NCI-H2081 (cell line): Measurements from ENCODE around the gene BRS3.
"Not testable (repeated sequence)": the region's sequence is repeated elsewhere in the genome, so short reads cannot be mapped to it uniquely, and the experiment has no call there.

ENCODE experiments used
- DNase-seq, 2 experiments: peaks; one replicate each; lab custom pipeline; 2025; lab: John Stamatoyannopoulos, UW

Gene BRS3

DNA sequence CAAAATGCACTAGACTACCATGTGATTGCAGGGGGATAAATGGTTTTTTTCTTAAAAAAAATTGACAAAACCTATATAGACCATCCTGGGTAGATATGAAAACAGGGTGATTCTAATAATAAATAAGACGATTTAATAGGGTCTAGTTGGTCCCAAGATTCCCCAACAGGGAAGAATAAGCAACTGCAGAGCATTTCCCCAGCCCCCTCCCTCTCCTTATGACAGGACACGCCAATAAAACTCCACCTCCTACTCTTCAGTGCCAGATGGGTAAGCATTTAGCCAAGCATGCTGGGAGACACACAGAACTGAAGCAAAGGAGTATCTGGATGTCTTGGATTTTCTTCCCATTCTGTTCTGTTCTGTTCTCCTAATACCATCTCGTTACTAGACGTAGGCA is at the start of gene BRS3:
BRS3 (plus strand) TSS at position 301 of the 400 bp plus-strand sequence. CDS start 168 bp downstream, outside the sequence.
- no peak for DNase-seq

DNA sequence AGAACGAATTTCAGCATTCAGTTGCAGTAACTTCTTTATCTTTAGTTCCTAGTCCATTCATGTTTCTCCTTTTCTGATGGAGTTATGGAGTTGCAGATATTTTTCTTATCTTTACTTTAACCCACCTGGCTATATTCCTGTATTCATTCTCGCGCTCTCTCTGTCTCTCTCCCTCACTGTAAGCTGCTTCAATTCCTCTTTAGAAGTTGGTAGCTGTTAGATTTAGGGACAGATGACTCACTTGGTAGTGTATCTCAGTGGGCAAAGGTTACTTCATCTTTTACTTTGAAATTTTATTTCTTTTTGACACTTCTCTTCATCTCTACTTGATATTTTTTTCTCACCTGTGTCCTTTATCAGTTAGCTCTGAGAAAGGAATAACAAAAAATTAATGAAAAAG is 49.6 kb upstream of the BRS3 start:
- no peak for DNase-seq

DNA sequence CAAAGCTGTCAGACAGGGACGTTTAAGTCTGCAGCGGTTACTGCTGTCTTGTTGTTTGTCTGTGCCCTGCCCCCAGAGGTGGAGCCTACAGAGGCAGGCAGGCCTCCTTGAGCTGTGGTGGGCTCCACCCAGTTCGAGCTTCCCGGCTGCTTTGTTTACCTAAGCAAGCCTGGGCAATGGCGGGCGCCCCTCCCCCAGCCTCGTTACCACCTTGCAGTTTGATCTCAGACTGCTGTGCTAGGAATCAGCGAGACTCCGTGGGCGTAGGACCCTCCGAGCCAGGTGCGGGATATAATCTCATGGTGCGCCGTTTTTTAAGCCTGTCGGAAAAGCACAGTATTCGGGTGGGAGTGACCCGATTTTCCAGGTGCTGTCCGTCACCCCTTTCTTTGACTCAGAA is 42.1 kb upstream of the BRS3 start:
- not testable (repeated sequence) for DNase-seq

DNA sequence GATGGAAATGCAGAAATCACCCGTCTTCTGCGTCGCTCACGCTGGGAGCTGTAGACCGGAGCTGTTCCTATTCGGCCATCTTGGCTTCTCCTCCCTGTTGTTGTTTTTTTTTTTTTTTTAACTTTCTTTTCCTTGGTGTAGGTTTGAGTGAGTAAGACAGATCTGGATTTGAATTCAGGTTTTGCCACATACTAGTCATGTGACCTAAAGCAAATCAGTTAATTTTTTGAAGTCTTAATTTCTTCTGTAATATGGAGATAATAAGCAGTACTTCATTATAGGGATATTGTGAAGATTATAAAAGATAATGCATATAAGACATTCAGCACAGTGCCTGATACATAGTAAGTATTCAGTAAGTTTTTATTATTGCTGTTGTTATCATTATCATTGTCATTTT is 41.5 kb upstream of the BRS3 start:
- DNase-seq = no peak

DNA sequence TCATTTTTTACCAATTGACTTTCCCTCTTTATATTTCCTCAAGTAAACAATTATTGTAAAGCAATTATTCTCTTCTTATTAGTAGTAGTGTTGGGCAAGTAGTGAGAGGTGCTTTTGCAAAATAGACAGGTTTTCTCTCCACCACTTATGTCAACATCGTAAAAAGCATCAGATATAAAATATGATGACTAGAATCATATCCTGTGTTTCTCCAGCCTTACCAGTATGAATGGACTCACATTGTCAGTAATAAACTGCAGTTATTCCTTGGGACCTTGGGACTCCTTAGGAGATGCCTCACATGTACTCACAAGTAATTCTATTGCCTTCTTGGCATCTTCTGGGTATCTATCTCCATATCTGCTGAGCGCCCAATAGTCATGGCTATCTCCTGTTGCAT is 40.4 kb upstream of the BRS3 start:
- no peak for DNase-seq

DNA sequence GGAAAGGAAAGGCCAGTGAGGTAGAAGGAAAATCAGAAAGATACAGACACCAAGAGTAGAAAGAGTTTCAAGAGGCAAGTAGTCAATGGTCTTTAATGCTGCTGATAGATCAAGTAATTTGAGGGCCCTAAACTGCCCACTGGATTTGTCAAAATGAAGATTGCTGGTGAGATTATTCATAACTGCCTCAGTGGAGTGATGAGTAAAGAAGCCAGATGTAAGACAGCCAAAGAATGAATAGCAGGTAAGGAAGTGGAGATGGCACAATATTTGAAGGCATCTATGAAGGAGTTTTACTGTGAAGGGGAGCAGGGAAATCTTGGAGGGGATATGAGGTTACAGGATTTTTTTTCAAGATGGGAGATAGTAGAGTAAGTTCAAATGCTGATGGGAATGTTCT is 39.8 kb upstream of the BRS3 start:
- DNase-seq = no peak

DNA sequence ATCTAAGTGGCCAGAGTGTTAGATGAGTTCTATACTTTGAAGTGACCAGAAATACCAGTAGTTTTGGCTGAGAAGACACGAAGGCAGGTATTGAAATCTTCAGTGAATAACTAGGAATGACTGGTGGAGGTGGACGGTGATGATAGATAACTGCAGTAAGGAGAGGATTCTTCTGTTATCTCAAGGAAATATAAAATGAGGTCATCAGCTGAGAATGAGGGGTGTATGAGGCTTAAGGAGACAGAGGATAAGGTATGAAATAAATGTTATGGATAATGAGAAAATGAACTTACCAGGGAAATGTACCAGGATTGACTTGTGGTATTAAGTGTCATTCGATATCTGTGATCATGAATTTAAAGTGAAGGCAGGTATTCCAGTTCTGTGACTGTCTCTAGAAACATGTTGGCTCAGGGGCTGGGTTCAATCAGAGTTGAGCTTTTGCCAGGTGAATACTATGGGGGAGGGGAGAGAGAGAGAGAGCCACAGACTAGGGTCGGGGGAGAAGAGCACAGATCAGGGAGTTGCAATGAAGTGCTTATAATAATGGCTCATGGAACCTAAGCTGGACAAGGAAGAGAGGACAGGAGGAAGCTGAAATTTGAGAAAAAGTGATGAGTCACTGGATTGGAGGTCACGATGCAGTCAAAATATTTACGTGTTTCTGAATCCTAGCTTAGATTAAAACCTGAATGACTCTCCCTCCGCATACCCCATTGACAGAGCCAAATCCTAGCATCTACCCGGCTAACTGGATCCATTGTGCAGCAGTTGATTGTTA is 37.5 kb upstream of the BRS3 start:
- DNase-seq = no peak

DNA sequence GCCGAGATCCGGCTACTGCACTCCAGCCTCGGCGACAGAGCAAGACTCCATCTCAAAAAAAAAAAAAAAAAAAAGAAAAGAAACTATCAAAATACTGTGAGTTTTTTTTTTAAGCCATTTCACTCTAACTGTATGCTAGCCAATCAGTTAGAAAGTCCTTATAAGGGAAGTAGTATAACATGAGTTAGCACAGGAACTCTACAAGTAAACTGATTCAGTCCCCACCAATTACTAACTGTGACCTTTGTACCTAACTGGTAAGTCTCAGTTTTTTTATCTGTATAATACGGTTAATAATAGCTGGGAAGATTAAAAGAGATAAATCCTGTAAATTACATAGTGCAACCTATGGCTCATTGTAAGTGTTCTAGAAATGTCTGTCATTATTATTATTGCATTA is 35.1 kb upstream of the BRS3 start:
- no peak for DNase-seq

DNA sequence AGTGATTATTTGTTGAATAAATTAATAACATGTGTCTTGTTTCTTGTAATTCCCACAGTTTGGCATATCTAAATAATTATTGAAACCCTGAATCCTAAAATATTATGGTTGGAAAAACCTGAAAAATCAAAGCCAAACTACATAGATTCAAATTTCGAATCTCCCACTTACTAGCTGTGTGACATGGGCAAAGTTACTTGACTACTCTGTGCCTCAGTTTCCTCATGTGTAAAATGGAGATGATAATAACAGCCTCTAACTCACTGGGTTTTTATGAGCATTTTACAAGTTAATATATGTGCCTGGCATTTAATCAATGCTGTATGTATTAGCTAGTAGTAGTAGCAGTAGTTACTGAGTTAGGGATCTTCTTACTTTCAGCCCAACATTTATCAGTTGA is 34.6 kb upstream of the BRS3 start:
- no peak for DNase-seq

DNA sequence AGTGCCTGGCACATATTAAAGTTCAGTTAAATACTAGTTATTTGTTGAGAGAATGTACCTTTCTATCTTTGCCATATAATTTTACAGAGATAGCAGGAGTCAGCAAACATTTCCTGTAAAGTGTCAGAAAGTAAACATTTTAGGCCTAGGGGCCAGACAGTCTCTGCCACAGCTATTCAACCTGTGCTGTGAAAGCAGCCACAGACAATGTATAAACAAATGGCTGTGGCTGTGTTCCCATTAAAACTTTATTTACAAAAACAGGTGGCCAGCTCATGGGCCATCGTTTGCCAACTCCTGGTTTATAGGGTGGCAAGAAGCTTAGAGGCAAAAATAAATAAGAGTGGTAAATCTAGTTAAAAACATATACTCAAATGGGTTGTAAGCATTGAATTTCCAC is 34.0 kb upstream of the BRS3 start:
- DNase-seq = peak; percentile 37 to 78

DNA sequence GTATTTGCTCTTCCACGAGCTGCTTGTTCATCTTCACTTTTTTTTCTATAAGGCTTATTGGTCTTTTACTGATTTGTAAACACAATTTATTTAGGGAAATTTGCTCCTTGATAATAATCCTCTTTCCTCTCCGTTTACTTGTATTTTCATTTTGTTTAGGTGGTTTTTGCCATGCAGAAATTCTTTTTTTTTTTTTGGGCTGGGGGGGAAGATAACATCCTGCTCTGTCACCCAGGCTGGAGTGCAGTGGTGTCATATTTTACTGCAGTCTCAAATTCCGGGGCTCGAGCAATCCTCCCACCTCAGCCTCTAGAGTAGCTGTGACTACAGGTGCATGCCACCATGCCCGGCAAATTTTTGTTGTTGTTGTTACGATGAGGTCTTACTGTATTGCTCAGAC is 31.6 kb upstream of the BRS3 start:
- DNase-seq = no peak

DNA sequence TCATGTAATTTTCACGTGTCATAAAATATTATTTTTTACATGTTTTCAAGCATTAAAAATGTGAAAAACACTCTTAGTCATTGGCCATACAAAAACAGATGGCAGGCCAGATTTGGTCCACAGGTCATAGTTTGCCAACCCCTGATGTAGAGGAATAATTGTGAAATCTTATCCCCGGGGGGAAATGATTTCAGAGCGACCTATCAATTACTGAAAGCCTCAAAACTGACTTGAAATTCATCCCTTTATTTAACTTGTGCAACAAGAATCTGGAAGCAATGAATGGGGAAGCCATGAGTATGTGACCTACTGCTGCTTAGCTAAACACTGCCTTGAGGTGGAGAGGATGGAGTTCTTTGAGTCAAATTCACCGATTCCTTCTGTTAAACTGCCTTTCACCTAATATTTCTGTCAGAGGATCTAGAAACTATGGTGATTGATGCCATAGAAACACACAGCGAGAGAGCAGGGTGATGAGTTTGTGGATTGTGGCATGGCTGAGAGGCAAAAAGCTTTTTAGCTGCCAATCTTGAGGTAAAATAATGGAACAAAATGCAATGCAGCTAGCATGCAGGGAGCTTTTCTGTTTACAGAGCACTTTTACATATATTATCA is 30.3 kb upstream of the BRS3 start:
- peak in 1 of 2 experiments; percentile 28 for DNase-seq

DNA sequence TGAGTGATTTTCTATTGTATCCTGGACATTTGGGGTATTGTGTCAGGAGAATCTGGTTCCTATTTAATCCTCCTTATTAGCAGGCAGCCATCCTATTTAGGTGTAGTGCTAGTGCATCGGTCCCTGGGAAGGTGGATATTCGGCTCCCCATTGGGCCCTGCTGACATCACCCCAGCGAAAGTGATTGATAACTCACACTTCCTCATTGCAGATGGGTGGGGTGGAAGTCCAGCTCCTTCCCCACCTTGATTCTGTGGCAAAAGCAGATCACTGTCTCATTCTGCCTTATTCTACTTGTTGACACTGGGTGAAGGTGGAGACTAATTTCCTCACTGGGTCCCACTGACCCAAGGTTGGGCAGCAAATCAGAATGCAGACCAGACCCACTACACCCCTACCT is 23.2 kb upstream of the BRS3 start:
- DNase-seq = no peak

DNA sequence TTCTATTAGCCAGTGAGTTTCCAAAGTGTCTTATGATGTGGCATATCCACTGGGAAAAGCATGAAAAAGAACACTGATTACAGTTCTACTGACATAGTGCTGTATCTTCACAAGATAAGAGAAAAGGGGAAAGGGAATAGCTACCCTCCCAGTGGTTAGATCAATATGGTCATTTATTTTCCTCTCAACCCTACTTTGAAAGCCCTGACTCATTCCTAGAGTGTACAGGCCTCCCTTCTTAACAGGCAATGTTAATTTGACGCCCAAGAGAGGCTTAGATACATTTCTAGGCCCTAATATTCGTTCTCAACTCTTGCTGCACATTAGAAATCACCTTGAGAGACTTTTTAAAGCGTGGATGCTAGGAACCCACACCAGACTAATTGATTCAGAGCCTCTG is 20.4 kb upstream of the BRS3 start:
- no peak for DNase-seq

DNA sequence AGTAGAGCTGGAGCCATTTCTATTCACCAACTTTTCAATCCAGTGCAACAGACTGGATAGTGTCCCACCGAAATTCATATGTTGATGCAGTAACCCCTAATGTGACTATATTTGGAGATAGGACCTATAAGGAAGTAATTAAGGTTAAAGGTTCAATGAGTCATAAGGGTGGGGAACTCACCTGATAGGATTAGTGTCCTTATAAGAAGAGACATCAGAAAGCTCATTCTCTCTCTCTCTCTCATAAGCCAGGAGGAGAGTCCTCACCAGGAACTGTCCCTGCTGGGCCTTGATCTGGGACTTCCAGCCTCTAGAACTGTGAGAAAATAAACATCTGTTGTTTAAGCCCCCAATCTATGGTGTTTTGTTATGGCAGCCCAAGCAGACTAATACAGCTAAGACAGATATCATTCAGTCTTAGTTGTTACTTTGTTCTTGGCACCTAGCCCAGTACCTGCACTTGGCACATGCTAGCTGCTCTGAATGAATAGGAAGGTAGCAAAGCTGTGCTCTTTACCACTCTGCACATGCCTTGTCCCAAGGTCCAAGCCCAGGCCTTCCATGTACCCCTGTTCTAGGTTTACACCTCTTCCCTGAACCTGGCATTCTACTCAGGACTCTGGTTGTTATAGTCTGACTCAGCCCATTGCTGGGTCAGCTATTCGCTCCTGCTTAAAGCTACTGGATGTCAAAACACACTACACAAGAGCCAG is 19.2 kb upstream of the BRS3 start:
- peak in 1 of 2 experiments; percentile 23 for DNase-seq

DNA sequence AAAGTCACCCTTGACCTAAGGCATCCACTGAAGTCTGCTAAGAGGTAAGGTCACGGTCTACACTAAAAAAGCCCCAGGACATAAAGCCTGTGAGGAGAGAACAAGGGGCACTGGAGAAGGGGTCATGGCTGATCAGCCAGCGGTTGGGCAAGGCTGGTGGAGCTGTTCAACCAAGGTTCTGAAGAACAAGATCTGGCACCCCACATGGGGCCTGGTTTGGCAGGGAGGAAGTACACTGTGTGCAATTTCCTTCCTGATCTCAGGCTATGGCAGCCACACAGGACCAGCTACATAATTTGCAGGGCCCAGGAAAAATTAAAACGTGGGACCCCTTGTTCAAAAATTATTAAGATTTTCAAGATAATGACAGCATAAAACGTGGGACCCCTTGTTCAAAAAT is 14.1 kb upstream of the BRS3 start:
- DNase-seq = no peak

DNA sequence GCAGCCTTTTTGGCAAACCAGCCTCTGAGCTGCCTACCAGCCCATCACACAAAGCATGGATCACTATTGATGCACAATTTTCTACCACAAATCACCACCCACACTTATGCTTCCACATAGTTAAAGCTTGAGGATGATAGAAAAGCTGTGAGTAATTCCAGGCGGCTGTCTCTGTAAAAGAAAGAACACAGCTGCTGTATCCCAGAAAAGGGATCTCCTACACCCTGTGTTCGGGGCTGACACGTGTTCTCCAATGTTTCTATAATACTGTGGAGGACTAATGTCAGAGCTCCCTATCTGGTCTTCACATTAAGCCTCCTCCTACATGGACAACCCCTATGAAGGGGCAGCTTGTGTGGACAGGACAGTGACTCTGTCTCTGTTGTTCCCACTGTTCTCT is 12.5 kb upstream of the BRS3 start:
- DNase-seq = no peak

DNA sequence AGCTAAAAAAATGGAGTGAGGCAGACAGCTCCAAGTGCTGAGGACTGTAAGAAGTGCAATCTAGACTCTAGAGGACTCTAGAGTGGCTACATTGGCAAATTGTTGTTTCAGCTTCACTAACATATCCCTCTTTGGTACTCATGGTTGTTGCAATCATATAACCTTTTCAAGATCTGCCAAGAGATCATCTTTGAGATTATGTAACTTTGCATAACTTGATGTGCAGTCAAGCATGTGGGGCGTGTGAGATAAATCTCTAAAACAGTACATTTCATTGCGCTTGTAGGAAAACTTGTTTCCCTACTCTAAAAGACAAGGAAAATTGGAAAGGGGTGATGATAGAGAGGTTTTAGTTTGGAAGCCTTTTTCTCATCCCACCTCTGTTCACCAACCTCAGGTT is 11.2 kb upstream of the BRS3 start:
- DNase-seq = no peak

DNA sequence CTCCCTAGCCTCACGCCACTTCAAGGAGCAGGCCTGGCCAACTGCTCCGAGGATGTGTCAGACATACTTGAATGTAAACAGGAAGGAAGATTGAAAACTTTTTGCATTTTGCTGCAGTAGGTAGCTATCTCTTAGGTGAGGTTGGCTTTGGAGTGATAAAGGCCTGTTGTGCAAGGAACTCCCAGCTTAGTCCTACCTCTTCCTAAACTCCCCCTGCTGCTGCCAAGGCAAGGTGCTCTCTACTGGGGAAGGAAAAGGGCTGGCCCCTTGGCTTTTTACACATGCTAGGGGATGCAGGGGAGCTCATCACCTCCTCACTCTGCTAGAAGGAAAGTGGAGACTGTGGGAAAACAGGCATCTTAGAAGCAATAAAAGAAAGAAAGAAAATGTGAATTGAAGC is 10.7 kb upstream of the BRS3 start:
- DNase-seq = no peak

DNA sequence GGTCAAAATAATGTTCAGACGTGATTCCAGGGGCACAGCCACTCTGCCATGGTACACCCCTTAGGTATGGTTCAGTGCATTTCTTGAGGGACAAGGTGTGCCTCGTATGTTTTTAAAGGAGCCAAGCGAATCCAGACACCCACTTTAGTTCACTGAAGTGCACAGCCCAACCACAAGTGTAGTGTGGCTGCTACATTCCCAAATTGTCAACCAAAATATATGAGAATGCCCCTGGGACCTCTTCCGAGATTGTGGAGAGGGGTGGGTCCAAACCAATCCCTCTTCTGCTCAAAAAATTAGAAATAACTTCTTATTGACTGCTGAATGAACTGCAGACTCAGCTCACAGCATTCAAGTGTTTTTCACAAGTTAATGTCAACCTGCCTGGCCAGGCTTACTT is 7.4 kb upstream of the BRS3 start:
- DNase-seq = no peak

DNA sequence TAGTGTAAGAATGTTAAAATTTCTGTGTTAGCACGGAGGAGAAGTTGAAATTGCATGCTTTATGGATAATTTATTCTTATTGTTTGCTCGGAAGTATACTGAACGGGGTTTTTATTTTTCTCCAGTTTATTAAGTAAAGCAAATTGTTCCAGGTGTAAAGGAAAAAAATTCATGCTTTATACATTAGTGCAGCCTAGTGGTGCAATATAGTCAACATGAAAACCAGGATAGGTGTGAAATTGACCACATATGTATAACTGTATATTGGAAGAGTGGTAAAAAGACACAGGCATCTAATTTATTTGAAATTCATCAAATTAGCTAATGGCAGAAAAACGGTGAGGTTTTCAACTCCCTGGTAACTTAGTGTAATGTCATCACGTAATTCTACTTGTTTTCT is 959 bp downstream of the BRS3 start:
- no peak for DNase-seq

DNA sequence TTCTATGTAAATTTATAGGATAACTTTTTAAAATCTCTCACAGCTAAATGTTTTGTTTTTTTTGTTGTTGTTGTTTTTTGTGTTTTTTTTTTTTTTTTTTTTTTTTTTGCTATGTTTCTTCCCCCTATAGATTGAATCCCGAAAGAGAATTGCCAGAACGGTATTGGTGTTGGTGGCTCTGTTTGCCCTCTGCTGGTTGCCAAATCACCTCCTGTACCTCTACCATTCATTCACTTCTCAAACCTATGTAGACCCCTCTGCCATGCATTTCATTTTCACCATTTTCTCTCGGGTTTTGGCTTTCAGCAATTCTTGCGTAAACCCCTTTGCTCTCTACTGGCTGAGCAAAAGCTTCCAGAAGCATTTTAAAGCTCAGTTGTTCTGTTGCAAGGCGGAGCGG is 4.1 kb downstream of the BRS3 start:
- DNase-seq = no peak

DNA sequence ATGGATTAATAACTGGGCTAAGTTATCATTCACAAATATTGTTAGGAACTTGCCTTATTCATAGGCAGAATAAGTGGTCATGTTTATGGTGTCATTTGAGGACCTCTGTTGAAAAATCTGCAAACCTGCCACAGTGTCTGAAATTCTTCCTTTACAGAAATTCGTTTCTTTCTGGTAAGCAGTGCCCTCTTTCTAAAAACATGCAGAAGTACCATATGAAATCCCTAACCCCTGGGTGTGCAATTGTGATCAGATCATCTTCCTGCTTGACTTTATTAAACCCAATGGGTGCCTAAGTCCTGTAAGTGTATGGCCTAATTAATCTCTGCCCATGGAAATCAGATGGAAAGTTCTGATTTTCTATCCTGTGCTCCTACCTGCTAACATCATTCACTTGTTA is 5.3 kb downstream of the BRS3 start:
- no peak for DNase-seq
